H1 (cell line): ENCODE measurements around the gene ENTPD8. TPM values are rescaled to one million over a fixed set of nuclear protein-coding genes. Genes with fewer than 3 reads are reported as not detected.

Experiments
- EGR1 ChIP-seq: IDR thresholded peaks from 2 replicates; pipeline ENCODE4 v1.6.1; 2011; ENCODE audit warnings: low read depth, low read length, borderline replicate concordance
- EZH2 ChIP-seq: fragments of 200-600 bp; sonication (generic); IDR thresholded peaks from 2 replicates; pipeline ENCODE4 v1.7.1; 2012; ENCODE audit warnings: low read depth, mild to moderate bottlenecking, moderate library complexity, low read length, inconsistent platforms; ENCODE audit not compliant: severe bottlenecking
- TBP ChIP-seq: IDR thresholded peaks from 2 replicates; pipeline ENCODE4 v1.6.1; 2011; ENCODE audit warnings: low read depth, low read length, improper control_type of control experiment
- YY1 ChIP-seq: IDR thresholded peaks from 2 replicates; pipeline ENCODE4 v1.6.1; 2011; ENCODE audit warnings: low read depth, mild to moderate bottlenecking, low read length
- polyA plus RNA-seq, 7 experiments: library from polyadenylated mRNA; depleted of rRNA in 3 of 7; stranded (reverse) in 5 of 7; unstranded in 2 of 7; fragments of >200 nt in 5 of 7; fragments of 200-250 nt in 2 of 7; gene quantifications; 1 replicate in 5 of 7; 2 replicates in 1 of 7; 4 replicates in 1 of 7; pipeline versions ENCODE4 v1.2.1 to v1.2.3, GENCODE V29; 2011 to 2013; ENCODE audit warnings: missing spikeins in 2 of 7, mixed read lengths in 2 of 7
- total RNA-seq: library from RNA; stranded (reverse); fragmentation: NEBNext Ultra II Directional; extraction: Animal tissue kit (Norgen Biotek cat#: 25700); gene quantifications from 2 replicates; pipeline ENCODE4 v1.2.1, GENCODE V29; 2021
- TF ChIP-seq, protein P1 (sequence below): IDR thresholded peaks from 2 replicates; pipeline ENCODE4 v1.6.1; 2011; ENCODE audit warnings: low read depth, mild to moderate bottlenecking, low read length; ENCODE audit not compliant: insufficient read depth
- TF ChIP-seq, protein P2 (sequence below): fragments of 300-600 bp; sonication (generic); IDR thresholded peaks from 2 replicates; pipeline ENCODE4 v1.7.1; 2012; ENCODE audit warnings: low read length, moderate library complexity, mild to moderate bottlenecking, inconsistent platforms; ENCODE audit not compliant: insufficient replicate concordance

The ENTPD8 gene
- total and polyA plus RNA-seq, 2 of the 8 experiments (the other 6 are each of a cell fraction or from before 2014, with no cell fraction given): 0.48 to 0.51 TPM

DNA sequence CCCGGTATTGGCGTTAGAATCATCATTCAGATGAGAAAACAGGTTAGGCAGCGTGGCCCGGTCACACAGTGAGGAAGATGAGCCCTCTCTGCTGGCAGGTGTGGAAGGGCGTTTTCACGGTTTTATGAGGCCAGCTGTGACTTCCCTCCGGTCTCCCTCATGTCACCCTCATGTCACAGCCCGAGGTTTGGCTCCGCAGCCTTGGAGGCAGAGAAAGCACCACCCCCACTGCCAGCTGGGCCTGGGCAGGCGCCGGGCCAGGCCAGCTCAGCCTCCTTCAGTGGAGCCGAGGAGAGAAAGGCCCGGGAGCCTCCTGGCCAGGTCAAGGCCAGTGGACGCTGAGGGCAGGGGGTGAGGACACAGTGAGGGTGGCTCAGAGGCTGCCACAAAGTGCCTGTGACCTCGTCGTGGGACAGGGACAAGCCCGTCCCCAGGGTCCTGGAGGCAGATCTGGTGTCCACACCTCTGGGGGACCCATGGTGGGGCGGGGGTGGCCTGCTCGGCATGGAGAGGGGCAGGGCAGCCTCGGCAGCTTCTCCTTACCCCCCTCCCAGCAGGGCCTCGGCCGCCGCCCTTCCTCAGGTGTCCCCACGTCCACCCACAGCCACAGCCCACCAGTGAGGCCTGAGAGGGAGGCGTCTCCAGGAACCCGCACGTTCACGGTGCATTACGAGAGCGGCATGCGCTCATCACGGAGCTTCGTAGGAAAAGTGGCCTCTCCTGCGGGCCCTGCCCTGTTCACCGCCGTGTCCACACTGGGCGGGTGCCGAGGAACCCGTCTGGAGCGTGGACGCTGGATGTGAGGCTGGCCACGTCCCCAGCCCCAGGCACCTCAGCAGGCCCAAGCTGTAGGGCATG is 50.4 kb downstream of the ENTPD8 start (continued):
- TF ChIP-seq, protein P1, sequence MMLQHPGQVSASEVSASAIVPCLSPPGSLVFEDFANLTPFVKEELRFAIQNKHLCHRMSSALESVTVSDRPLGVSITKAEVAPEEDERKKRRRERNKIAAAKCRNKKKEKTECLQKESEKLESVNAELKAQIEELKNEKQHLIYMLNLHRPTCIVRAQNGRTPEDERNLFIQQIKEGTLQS: no peak
- TF ChIP-seq, protein P2, sequence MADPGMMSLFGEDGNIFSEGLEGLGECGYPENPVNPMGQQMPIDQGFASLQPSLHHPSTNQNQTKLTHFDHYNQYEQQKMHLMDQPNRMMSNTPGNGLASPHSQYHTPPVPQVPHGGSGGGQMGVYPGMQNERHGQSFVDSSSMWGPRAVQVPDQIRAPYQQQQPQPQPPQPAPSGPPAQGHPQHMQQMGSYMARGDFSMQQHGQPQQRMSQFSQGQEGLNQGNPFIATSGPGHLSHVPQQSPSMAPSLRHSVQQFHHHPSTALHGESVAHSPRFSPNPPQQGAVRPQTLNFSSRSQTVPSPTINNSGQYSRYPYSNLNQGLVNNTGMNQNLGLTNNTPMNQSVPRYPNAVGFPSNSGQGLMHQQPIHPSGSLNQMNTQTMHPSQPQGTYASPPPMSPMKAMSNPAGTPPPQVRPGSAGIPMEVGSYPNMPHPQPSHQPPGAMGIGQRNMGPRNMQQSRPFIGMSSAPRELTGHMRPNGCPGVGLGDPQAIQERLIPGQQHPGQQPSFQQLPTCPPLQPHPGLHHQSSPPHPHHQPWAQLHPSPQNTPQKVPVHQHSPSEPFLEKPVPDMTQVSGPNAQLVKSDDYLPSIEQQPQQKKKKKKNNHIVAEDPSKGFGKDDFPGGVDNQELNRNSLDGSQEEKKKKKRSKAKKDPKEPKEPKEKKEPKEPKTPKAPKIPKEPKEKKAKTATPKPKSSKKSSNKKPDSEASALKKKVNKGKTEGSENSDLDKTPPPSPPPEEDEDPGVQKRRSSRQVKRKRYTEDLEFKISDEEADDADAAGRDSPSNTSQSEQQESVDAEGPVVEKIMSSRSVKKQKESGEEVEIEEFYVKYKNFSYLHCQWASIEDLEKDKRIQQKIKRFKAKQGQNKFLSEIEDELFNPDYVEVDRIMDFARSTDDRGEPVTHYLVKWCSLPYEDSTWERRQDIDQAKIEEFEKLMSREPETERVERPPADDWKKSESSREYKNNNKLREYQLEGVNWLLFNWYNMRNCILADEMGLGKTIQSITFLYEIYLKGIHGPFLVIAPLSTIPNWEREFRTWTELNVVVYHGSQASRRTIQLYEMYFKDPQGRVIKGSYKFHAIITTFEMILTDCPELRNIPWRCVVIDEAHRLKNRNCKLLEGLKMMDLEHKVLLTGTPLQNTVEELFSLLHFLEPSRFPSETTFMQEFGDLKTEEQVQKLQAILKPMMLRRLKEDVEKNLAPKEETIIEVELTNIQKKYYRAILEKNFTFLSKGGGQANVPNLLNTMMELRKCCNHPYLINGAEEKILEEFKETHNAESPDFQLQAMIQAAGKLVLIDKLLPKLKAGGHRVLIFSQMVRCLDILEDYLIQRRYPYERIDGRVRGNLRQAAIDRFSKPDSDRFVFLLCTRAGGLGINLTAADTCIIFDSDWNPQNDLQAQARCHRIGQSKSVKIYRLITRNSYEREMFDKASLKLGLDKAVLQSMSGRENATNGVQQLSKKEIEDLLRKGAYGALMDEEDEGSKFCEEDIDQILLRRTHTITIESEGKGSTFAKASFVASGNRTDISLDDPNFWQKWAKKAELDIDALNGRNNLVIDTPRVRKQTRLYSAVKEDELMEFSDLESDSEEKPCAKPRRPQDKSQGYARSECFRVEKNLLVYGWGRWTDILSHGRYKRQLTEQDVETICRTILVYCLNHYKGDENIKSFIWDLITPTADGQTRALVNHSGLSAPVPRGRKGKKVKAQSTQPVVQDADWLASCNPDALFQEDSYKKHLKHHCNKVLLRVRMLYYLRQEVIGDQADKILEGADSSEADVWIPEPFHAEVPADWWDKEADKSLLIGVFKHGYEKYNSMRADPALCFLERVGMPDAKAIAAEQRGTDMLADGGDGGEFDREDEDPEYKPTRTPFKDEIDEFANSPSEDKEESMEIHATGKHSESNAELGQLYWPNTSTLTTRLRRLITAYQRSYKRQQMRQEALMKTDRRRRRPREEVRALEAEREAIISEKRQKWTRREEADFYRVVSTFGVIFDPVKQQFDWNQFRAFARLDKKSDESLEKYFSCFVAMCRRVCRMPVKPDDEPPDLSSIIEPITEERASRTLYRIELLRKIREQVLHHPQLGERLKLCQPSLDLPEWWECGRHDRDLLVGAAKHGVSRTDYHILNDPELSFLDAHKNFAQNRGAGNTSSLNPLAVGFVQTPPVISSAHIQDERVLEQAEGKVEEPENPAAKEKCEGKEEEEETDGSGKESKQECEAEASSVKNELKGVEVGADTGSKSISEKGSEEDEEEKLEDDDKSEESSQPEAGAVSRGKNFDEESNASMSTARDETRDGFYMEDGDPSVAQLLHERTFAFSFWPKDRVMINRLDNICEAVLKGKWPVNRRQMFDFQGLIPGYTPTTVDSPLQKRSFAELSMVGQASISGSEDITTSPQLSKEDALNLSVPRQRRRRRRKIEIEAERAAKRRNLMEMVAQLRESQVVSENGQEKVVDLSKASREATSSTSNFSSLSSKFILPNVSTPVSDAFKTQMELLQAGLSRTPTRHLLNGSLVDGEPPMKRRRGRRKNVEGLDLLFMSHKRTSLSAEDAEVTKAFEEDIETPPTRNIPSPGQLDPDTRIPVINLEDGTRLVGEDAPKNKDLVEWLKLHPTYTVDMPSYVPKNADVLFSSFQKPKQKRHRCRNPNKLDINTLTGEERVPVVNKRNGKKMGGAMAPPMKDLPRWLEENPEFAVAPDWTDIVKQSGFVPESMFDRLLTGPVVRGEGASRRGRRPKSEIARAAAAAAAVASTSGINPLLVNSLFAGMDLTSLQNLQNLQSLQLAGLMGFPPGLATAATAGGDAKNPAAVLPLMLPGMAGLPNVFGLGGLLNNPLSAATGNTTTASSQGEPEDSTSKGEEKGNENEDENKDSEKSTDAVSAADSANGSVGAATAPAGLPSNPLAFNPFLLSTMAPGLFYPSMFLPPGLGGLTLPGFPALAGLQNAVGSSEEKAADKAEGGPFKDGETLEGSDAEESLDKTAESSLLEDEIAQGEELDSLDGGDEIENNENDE: no peak
- no peak for TF ChIP-seq EZH2
- no peak for TF ChIP-seq YY1
- no peak for TF ChIP-seq TBP
- TF ChIP-seq EGR1: no peak
- TF ChIP-seq, all 59 proteins: peak for 0
